ENCODE measurements around the gene SPINK4.

GRCh38 chr9:33202018-33202417 is 37.9 kb upstream of the SPINK4 start:
- TF ChIP-seq, protein P1, sequence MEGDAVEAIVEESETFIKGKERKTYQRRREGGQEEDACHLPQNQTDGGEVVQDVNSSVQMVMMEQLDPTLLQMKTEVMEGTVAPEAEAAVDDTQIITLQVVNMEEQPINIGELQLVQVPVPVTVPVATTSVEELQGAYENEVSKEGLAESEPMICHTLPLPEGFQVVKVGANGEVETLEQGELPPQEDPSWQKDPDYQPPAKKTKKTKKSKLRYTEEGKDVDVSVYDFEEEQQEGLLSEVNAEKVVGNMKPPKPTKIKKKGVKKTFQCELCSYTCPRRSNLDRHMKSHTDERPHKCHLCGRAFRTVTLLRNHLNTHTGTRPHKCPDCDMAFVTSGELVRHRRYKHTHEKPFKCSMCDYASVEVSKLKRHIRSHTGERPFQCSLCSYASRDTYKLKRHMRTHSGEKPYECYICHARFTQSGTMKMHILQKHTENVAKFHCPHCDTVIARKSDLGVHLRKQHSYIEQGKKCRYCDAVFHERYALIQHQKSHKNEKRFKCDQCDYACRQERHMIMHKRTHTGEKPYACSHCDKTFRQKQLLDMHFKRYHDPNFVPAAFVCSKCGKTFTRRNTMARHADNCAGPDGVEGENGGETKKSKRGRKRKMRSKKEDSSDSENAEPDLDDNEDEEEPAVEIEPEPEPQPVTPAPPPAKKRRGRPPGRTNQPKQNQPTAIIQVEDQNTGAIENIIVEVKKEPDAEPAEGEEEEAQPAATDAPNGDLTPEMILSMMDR (IDR thresholded peaks at IDR 0.05): no peak
- TF ChIP-seq POLR2A (IDR thresholded peaks at IDR 0.05): no peak

Measured in uterus (tissue), 2 donors.